Breast epithelium (tissue), 4 donors: Measurements from ENCODE around the gene PITRM1. TPM values are rescaled to one million over a fixed set of nuclear protein-coding genes. Genes with fewer than 3 reads are reported as not detected.

Source experiments
- DNase-seq, 2 donors: peaks; one replicate each; pipeline ENCODE4 v3.0.0-alpha.2; 2019; ENCODE audit warnings: low spot score in 2 of 2
- H3K27ac ChIP-seq, 2 donors: fragments of 200-600 bp; sonication (generic) in 1 of 2; one replicate each; pipeline ENCODE4 v1.5.1; 2016 to 2019; ENCODE audit warnings: mild to moderate bottlenecking in 1 of 2
- H3K27me3 ChIP-seq, 2 donors: fragments of 200-600 bp; sonication (generic) in 1 of 2; one replicate each; pipeline versions ENCODE4 v1.5.1 to v1.6.0; 2017 to 2019; ENCODE audit warnings: control low read depth in 1 of 2, mild to moderate bottlenecking in 1 of 2
- H3K36me3 ChIP-seq: fragments of 200-600 bp; one replicate; pipeline ENCODE4 v1.5.1; 2019
- H3K4me1 ChIP-seq, 2 donors: fragments of 200-600 bp; sonication (generic); one replicate each; pipeline ENCODE4 v1.5.1; 2016 to 2019; ENCODE audit warnings: control low read depth in 1 of 2
- H3K4me3 ChIP-seq, 3 donors: fragments of 200-600 bp; sonication (generic); 1 replicate in 2 of 3; 2 replicates in 1 of 3; pipeline ENCODE4 v1.5.1; 2016 to 2019; ENCODE audit warnings: mild to moderate bottlenecking in 3 of 3, moderate library complexity in 2 of 3
- H3K9me3 ChIP-seq, 2 donors: fragments of 200-600 bp; sonication (generic) in 1 of 2; one replicate each; pipeline ENCODE4 v1.5.1; 2016 to 2019; ENCODE audit warnings: control low read depth in 1 of 2
- POLR2A ChIP-seq: fragments of 450-650 bp; IDR thresholded peaks from one replicate; pipeline ENCODE4 v1.6.1; 2016; ENCODE audit warnings: antibody characterized with exemption, mild to moderate bottlenecking, moderate library complexity
- POLR2AphosphoS5 ChIP-seq, 3 donors: sonication (generic); formaldehyde crosslinking; IDR thresholded peaks; one replicate each; pipeline ENCODE4 v1.6.1; 2017; ENCODE audit warnings: antibody characterized with exemption in 3 of 3
- intact Hi-C: fragments of 100-400 bp; cut with DNase I; formaldehyde crosslinking; loops from one replicate; pipeline ENCODE4 v1.15.1; 2023; ENCODE audit warnings: low total_unique reads
- total RNA-seq, 3 donors: library from RNA; depleted of rRNA; stranded (reverse); fragments of >200 nt; gene quantifications; one replicate each; pipeline ENCODE4 v1.1.0, GENCODE V29; 2016
- TF ChIP-seq, protein P1 (sequence below), 3 donors: fragments of 450-650 bp; IDR thresholded peaks; one replicate each; pipeline ENCODE4 v1.5.1; 2016 to 2017; ENCODE audit warnings: antibody characterized with exemption in 3 of 3, mild to moderate bottlenecking in 3 of 3, moderate library complexity in 3 of 3

Gene PITRM1
- total RNA-seq, 3 donors from 2014 or later: 64.9 to 76.0 (median 75.8) TPM

DNA sequence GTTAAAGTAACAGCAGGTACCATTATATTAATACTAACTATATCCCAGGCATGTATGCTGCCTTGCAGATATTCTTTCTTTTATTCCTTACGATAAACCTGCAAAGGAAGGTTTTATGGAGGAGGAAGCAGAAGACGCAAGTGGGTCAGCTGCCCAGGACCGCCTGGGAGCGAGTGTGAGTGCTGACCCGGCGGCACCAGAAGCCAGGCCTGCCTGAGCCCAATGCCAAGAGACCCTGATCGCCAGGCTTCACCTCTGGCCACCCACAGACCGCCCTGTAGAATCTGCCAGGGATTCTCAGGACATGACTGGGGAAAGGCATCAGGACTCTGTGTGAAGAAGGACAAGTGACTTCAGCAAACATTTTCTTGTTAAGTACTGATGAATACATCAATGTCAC is 26.3 kb downstream of the PITRM1 start:
- H3K27ac ChIP-seq: no peak overlapping the region
- no peak for DNase-seq
- intact Hi-C loops: no loop called here
- H3K9me3 ChIP-seq: no peaks in the 10 kb centered on the region
- H3K4me3 ChIP-seq: no peak overlapping the region
- TF ChIP-seq, protein P1, sequence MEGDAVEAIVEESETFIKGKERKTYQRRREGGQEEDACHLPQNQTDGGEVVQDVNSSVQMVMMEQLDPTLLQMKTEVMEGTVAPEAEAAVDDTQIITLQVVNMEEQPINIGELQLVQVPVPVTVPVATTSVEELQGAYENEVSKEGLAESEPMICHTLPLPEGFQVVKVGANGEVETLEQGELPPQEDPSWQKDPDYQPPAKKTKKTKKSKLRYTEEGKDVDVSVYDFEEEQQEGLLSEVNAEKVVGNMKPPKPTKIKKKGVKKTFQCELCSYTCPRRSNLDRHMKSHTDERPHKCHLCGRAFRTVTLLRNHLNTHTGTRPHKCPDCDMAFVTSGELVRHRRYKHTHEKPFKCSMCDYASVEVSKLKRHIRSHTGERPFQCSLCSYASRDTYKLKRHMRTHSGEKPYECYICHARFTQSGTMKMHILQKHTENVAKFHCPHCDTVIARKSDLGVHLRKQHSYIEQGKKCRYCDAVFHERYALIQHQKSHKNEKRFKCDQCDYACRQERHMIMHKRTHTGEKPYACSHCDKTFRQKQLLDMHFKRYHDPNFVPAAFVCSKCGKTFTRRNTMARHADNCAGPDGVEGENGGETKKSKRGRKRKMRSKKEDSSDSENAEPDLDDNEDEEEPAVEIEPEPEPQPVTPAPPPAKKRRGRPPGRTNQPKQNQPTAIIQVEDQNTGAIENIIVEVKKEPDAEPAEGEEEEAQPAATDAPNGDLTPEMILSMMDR (IDR thresholded peaks at IDR 0.05): no peak
- TF ChIP-seq POLR2A (no peak), POLR2AphosphoS5 (IDR thresholded peaks at IDR 0.05) (no peak)
- no peaks in the 10 kb centered on the region for H3K27me3 ChIP-seq
- H3K36me3 ChIP-seq: peaks cover 23% of the 10 kb centered on the region
- no peaks in the 10 kb centered on the region for H3K4me1 ChIP-seq

GRCh38 chr10:3145366-3145765 is 27.2 kb downstream of the PITRM1 start:
- H3K4me3 ChIP-seq: no peak overlapping the region
- TF ChIP-seq POLR2AphosphoS5 (IDR thresholded peaks at IDR 0.05) (no peak), POLR2A (no peak)
- TF ChIP-seq, protein P1 (IDR thresholded peaks at IDR 0.05): no peak
- no peaks in the 10 kb centered on the region for H3K4me1 ChIP-seq
- intact Hi-C loops: no loop called here
- DNase-seq: no peak
- H3K36me3 ChIP-seq: peaks cover 21% of the 10 kb centered on the region
- H3K27me3 ChIP-seq: no peaks in the 10 kb centered on the region
- no peak overlapping the region for H3K27ac ChIP-seq
- H3K9me3 ChIP-seq: no peaks in the 10 kb centered on the region

- TF ChIP-seq POLR2A: no peak
- TF ChIP-seq, protein P1 (IDR thresholded peaks at IDR 0.05): no peak
- no peak for TF ChIP-seq POLR2AphosphoS5 (IDR thresholded peaks at IDR 0.05)
- no peak for DNase-seq
- Histone ChIP-seq H3K27me3 (no peaks in the 10 kb centered on the region), H3K36me3 (peaks cover 23% of the 10 kb centered on the region), H3K9me3 (no peaks in the 10 kb centered on the region), H3K4me1 (no peaks in the 10 kb centered on the region), H3K4me3 (no peak overlapping the region), H3K27ac (no peak overlapping the region)
- intact Hi-C loops: no loop called here
Measured at GRCh38 chr10:3143791-3144434, 28.7 kb downstream of the PITRM1 start.

GRCh38 chr10:3143366-3143765 is 29.2 kb downstream of the PITRM1 start:
- no peak for DNase-seq
- Histone ChIP-seq H3K27me3 (no peaks in the 10 kb centered on the region), H3K4me1 (no peaks in the 10 kb centered on the region), H3K36me3 (peaks cover 26% of the 10 kb centered on the region), H3K4me3 (no peak overlapping the region), H3K9me3 (no peaks in the 10 kb centered on the region), H3K27ac (peak overlapping the region in 1 of 2 donors; percentile 67)
- TF ChIP-seq POLR2AphosphoS5 (IDR thresholded peaks at IDR 0.05) (no peak), POLR2A (no peak)
- TF ChIP-seq, protein P1 (IDR thresholded peaks at IDR 0.05): no peak
- intact Hi-C loops: no loop called here

DNA sequence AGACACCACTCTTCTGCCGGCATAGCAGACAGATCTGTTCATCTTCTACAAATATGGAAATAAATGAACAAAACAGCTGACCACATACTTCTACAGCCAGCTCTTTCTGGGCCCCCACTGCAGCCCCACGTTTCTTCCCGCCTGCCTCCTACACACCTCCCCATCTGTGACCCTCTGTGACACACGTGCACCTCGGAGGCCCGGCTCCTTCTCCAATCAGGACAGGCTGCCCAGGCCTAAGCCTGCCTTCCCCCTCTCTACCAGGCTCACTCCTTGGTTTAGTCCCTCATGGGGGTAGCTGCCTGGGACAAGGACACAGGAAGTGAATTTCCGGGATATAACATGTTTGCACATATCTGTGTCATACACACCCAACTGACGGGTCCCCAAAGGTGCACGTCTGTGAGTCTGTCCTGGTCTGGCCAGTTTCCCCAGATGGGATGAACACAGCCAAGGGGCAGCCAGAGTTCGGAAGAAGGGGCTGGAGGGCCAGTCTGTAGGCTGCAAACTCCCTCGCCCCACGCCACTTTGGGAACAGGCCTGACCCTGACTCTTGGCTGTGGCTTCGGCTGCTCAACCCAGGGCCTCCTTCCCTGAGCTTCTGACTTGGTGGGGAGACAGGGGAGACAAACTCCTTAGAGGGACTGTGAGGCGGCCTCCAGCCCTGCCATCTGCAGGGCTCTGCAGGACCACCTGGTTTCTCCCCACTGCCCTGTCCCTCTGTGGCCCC is 30.3 kb downstream of the PITRM1 start:
- Histone ChIP-seq H3K9me3 (no peaks in the 10 kb centered on the region), H3K27me3 (no peaks in the 10 kb centered on the region), H3K4me3 (no peak overlapping the region), H3K36me3 (peaks cover 31% of the 10 kb centered on the region), H3K4me1 (no peaks in the 10 kb centered on the region), H3K27ac (peak overlapping the region; percentile 17 to 67)
- DNase-seq: no peak
- intact Hi-C loops: no loop called here
- TF ChIP-seq POLR2AphosphoS5 (IDR thresholded peaks at IDR 0.05) (no peak), POLR2A (no peak)
- TF ChIP-seq, protein P1 (IDR thresholded peaks at IDR 0.05): no peak
